HCT116 (cell line): Measurements from ENCODE around the gene NDUFB10.

Source experiments
- CEBPB ChIP-seq: IDR thresholded peaks from 2 replicates; pipeline ENCODE4 v1.6.1; 2012; ENCODE audit warnings: low read depth
- TCF7L2 ChIP-seq: IDR thresholded peaks from 2 replicates; pipeline ENCODE4 v1.7.0; 2011; ENCODE audit warnings: borderline replicate concordance, inconsistent platforms; ENCODE audit not compliant: insufficient read depth, insufficient read length; ENCODE audit errors: extremely low read depth
- TF ChIP-seq, protein P1 (sequence below), 3 experiments: fragments of 200-600 bp in 1 of 3; sonication (generic) in 1 of 3; IDR thresholded peaks in 2 of 3; conservative IDR thresholded peaks in 1 of 3; 2 replicates each; pipeline ENCODE4 v1.5.1; 2012 to 2017; ENCODE audit warnings: low read depth in 2 of 3, low read length in 2 of 3, antibody characterized with exemption in 1 of 3, borderline replicate concordance in 1 of 3, control low read depth in 1 of 3, mild to moderate bottlenecking in 1 of 3, mixed read lengths in 1 of 3, mixed run types in 1 of 3, moderate library complexity in 1 of 3; ENCODE audit not compliant: insufficient read depth in 1 of 3
- TF ChIP-seq, protein P2 (sequence below): IDR thresholded peaks from 2 replicates; pipeline ENCODE4 v1.6.1; 2012

DNA sequence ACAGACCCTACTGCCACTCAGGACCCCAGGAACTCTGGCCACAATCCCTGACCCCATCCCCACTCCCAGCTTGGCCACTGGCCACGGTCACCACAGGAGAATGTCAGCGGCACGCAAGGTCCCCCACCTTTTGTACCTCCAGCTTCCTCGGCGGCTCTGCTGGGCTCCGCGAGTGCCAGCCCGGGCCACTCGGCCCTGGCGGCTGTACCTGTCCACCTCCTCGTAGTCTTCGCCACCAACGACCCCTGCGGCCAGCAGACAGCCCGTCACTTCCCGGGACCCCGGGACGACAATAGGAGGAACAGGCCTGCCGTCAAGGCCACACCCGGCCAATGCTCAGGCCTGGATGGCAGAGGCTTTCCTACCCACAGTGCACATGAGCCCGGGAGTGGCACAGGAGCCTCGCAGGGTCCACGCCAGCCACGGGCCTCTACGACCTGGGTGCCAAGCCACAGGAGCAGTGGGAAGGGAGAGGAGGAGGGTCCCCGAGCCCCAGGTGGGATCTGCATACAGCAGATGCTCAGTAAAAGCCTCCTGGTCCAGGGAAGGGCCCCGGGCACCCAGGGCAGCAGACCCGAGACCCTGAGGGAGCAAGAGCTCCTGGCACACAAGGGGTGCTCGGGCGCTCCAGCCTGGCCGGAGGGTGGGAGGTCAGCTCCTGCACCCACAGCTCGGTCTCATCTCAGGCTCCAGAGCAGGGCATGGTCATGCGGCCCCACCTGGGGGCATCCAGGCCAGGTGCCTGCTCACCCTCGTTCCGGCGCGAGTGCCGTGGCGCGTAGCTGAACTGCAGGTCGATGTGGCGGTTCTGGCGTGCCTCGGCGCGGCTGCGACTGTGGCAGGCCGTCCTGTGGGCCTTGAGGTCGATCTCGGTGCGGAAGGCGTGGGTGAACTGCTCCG, 42.4 kb downstream of the NDUFB10 start:
- TF ChIP-seq, protein P1, sequence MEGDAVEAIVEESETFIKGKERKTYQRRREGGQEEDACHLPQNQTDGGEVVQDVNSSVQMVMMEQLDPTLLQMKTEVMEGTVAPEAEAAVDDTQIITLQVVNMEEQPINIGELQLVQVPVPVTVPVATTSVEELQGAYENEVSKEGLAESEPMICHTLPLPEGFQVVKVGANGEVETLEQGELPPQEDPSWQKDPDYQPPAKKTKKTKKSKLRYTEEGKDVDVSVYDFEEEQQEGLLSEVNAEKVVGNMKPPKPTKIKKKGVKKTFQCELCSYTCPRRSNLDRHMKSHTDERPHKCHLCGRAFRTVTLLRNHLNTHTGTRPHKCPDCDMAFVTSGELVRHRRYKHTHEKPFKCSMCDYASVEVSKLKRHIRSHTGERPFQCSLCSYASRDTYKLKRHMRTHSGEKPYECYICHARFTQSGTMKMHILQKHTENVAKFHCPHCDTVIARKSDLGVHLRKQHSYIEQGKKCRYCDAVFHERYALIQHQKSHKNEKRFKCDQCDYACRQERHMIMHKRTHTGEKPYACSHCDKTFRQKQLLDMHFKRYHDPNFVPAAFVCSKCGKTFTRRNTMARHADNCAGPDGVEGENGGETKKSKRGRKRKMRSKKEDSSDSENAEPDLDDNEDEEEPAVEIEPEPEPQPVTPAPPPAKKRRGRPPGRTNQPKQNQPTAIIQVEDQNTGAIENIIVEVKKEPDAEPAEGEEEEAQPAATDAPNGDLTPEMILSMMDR (IDR thresholded peaks at IDR 0.05 in 2 of 3, conservative IDR thresholded peaks at IDR 0.05 in 1 of 3; ENCODE audit: borderline replicate concordance in 1 of 3, insufficient read depth in 1 of 3, low read depth in 2 of 3, low read length in 2 of 3), result no peak
- TF ChIP-seq, protein P2, sequence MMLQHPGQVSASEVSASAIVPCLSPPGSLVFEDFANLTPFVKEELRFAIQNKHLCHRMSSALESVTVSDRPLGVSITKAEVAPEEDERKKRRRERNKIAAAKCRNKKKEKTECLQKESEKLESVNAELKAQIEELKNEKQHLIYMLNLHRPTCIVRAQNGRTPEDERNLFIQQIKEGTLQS, result no peak
- TF ChIP-seq CEBPB, result no peak
- TF ChIP-seq TCF7L2, result no peak
